GM13976 (cell line): ENCODE data around the gene LHX6.

ENCODE experiments used
- DNase-seq: peaks from one replicate; pipeline ENCODE4 v3.0.0; 2012; ENCODE audit warnings: low spot score
- in situ Hi-C: fragments of 300-500 bp; cut with MboI; formaldehyde crosslinking; loops from one replicate; pipeline ENCODE4 v1.12.0; 2022; ENCODE audit warnings: low sequenced_read_pairs, mixed read lengths, inconsistent platforms; ENCODE audit not compliant: unreplicated experiment
- TF ChIP-seq, protein P1 (sequence below): IDR thresholded peaks from 2 replicates; pipeline ENCODE4 v1.5.1; 2012; ENCODE audit warnings: borderline replicate concordance, mild to moderate bottlenecking; ENCODE audit not compliant: insufficient read depth; ENCODE audit errors: extremely low read depth, missing control alignments, control extremely low read depth

LHX6 gene

DNA sequence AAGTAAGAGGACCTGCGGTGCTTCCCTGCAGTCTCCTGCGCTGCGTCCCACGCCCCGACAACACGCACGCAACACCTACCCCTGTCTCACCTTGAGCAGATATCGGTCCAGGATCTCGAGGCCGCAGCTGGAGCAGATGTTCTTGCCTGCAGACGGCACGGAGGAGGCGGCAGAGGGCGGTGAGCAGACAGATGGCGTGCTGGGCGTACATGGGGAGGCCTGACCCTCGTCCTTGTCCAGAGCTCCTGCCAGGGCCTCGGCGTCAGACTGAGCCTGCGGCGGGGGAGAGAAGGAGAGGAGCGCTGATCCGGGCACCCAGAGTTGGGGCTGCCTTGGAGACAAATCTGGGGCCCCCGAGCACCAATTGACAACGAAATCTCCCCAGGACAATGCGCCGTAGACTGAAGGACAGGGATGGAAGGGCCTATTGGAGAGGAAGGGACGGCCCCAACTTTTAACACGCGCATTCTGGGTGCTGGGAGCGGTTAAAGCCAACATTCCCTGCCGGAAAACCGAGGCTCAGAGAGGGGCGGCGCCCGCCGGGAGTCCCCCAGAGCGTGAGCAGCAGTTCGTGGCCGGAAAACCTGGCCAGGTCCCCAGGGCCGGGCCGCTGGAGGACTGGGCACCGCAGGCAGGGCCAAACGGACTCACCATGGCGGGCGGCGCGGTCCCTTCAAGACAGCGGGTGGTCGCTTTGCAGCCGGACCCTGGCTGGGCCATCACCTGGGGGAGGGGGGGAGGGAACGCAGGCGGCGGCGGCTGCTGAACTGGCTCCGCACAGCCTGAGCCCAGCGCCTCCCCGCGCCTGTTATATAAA lies 1.8 kb downstream of the LHX6 start:
- TF ChIP-seq, protein P1, sequence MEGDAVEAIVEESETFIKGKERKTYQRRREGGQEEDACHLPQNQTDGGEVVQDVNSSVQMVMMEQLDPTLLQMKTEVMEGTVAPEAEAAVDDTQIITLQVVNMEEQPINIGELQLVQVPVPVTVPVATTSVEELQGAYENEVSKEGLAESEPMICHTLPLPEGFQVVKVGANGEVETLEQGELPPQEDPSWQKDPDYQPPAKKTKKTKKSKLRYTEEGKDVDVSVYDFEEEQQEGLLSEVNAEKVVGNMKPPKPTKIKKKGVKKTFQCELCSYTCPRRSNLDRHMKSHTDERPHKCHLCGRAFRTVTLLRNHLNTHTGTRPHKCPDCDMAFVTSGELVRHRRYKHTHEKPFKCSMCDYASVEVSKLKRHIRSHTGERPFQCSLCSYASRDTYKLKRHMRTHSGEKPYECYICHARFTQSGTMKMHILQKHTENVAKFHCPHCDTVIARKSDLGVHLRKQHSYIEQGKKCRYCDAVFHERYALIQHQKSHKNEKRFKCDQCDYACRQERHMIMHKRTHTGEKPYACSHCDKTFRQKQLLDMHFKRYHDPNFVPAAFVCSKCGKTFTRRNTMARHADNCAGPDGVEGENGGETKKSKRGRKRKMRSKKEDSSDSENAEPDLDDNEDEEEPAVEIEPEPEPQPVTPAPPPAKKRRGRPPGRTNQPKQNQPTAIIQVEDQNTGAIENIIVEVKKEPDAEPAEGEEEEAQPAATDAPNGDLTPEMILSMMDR = no peak
- peak; percentile 31 for DNase-seq
- in situ Hi-C loops = no loop called here

DNA sequence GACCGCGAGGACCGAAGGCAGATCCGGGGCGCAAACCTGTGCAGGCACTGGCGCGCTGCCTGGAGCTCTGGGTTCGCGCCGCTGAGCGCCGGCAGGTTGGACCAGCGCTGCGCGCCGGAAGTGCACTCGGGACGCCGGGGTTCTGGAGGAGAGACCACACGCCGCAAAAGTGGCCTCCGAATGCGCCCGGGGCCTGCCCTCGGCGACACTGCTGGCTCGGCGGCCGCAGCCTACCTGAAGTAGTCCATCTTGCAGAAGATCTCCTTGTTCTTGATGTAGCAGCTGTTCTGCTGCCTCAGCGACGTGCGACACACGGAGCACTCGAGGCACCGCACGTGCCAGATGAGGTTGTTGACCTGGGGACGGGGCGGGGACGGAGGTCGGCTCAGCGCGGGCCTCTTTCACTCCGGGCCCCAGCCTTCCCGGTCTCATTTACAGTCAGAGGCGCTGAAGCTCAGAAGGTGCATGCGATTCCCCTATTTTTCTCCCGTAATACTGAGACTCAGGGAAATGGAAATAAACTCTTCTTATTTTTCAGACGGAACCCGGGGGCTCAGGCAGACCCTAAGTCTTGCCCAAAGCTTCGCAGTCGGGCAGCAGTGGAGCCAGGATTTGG lies 2.5 kb downstream of the LHX6 start:
- TF ChIP-seq, protein P1 = no peak
- in situ Hi-C loops = no loop called here
- peak; percentile 18 for DNase-seq

DNA sequence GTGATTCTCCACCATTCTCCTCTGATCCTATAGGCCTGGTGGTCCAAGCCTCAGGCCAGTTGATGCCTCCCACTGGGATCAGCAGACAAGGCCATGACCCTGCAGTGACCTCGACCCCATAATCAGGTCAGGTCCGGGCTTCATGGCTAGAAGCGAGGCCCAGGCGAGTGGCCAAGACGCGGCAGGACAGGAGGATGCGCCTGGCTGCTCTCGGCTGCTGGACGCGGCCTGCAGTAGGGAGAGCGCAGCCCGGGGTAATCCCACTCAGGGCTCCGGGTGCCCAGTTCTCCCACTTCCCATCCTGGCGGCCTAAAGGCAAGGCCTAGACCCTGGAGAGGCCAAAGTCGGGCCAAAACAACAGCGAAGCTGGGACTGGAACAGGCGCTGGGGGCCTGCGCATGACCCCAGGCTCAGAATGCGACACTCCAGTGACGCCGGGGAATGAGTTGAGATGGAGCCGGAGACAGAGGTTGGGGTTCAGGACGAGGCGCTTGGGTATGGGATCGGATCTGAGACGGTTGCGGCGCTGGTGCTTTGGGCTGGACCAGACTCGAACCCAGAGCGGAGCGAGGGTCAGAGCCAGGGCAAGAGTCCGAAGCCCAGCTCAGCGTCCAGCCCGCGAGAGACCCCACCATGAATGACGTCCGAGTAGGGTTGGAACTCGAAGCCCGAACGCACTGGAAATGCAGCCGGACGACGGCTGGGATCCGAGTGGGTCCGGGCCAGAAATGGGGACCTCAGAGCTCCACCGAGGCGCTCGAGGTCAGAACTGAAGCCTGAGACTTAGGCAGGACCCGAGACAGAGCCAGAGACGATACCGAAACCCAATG lies 3.2 kb downstream of the LHX6 start:
- in situ Hi-C loops = no loop called here
- peak; percentile 18 for DNase-seq
- TF ChIP-seq, protein P1 = no peak

DNA sequence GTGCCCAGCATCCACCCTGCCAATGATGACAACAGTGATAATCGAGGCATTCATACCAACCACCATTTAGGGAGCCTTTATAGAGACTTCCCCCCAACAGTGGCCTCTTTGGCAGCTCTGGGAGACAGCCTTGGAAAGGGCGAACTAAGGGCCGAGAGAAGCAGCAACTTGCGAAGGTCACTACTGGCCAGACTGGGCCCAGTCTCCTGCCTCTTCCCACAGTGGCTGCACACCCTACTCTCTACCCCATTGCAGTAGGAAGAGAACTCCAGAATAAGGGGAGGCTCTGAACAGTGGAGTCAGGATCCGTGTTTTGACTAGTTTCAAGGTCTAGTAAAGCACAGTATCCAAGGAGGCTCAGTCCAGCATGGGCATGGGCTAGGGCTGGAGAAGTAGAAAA lies 5.3 kb downstream of the LHX6 start:
- TF ChIP-seq, protein P1 = no peak
- no peak for DNase-seq
- in situ Hi-C loops = no loop called here

DNA sequence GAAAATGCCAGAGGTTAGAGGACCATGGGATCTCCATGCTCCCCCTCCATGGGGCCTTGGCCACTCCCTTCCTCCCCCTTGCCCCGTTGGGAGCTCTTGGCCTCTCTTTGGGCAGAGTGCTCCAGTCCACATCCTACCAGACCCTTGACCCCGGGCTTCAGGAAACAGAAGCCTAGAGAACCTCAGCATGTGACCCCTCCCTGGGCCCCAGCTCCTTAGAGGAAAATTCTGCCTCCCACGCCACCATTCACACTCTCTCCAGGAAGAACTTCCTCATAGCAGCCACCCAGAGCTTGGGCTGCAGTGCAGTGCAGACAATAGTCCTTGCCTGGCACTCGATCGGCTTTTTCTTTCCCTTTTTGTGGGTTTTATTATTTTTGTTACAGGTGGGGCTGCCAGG lies 6.0 kb downstream of the LHX6 start:
- TF ChIP-seq, protein P1 = no peak
- peak; percentile 17 for DNase-seq
- in situ Hi-C loops = no loop called here

DNA sequence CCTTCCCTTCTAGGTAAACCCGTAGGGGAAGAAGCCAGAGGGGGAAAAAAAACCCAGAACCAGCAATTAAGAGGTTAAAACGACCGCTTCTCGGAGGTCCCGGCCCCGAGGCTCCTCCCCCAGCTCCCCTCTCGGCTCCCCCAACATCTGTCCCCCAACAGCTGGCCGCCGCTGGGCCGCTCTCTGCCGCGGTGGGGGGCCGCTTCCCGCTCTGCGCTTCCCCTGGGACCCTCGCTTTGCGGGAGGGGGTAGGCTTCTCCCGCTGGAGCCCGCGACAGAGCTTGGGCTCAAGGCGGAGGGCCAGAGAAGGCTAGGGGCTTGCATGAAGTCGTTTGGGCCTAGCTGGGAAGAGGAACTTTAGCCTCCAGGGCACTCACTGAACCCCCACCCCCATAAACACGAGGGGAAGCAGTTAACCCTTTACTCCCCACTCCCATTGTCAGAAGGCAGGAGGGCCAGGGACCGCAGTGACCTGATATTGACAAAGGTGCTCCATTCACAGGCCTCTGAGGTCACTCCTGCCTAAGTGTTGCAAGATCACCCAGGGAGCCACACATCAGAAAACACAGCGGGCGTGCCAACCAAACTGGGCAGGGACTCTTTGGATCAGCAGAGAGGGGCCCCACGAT lies 7.5 kb downstream of the LHX6 start:
- in situ Hi-C loops = no loop called here
- TF ChIP-seq, protein P1 = no peak
- peak; percentile 30 for DNase-seq
